GM12878 (cell line): Measurements from ENCODE around the gene TOR1B. TPM values are rescaled to one million over a fixed set of nuclear protein-coding genes. Genes with fewer than 3 reads are reported as not detected.
A peak's percentile ranks its signal among the peaks of the same experiment; 100 is the strongest.

ENCODE experiments used
- HDAC6 ChIP-seq: fragments of 200-600 bp; sonication (generic); IDR thresholded peaks from one replicate; pipeline ENCODE4 v1.8.0; 2017; ENCODE audit warnings: antibody characterized with exemption; ENCODE audit not compliant: unreplicated experiment
- JUND ChIP-seq: IDR thresholded peaks from 2 replicates; pipeline ENCODE4 v1.6.1; 2012; ENCODE audit warnings: low read depth, mild to moderate bottlenecking, low read length, improper control_type of control experiment, moderate library complexity
- PML ChIP-seq: IDR thresholded peaks from 2 replicates; pipeline ENCODE4 v1.6.1; 2012; ENCODE audit warnings: low read length, inconsistent platforms
- RCOR1 ChIP-seq: conservative IDR thresholded peaks from 2 replicates; pipeline ENCODE4 v1.6.1; 2012; ENCODE audit warnings: low read depth, low read length, improper control_type of control experiment
- SMAD1 ChIP-seq: fragments of 450-650 bp; IDR thresholded peaks from 2 replicates; pipeline ENCODE4 v1.6.1; 2018; ENCODE audit warnings: mild to moderate bottlenecking, low read depth; ENCODE audit not compliant: partially characterized antibody
- SUZ12 ChIP-seq: fragments of 200-600 bp; sonication (generic); IDR thresholded peaks from one replicate; pipeline ENCODE4 v1.6.1; 2018; ENCODE audit warnings: antibody characterized with exemption, mild to moderate bottlenecking; ENCODE audit not compliant: unreplicated experiment
- ZNF217 ChIP-seq: fragments of 450-650 bp; IDR thresholded peaks from 2 replicates; pipeline ENCODE4 v1.6.1; 2017; ENCODE audit warnings: antibody characterized with exemption, mild to moderate bottlenecking
- polyA plus RNA-seq, 11 experiments: library from polyadenylated mRNA; depleted of rRNA in 4 of 11; unstranded in 6 of 11; stranded (reverse) in 5 of 11; fragments of >200 nt; fragmentation: Nextera tagmentation in 4 of 11; fragmentation: Illumina TruSeq in 1 of 11; extraction: Ambion mirVana in 4 of 11; extraction: Trizol in 1 of 11; gene quantifications; 1 replicate in 1 of 11; 2 replicates in 10 of 11; pipeline versions ENCODE4 v1.2.1 to v1.2.3, GENCODE V29; 2011 to 2016; ENCODE audit warnings: inconsistent platforms in 2 of 11, missing spikeins in 2 of 11, low read depth in 1 of 11
- total RNA-seq, 4 experiments: library from RNA; depleted of rRNA in 3 of 4; stranded (reverse); fragments of >200 nt in 3 of 4; fragmentation: Illumina TruSeq in 1 of 4; extraction: Trizol in 1 of 4; gene quantifications; 2 replicates each; pipeline versions ENCODE4 v1.2.1 to v1.2.3, GENCODE V29; 2013 to 2021
- TF ChIP-seq, protein P1 (sequence below): fragments of 450-650 bp; conservative IDR thresholded peaks from 2 replicates; pipeline ENCODE4 v1.6.1; 2017; ENCODE audit warnings: mild to moderate bottlenecking, moderate library complexity
- TF ChIP-seq, protein P2 (sequence below): fragments of 450-650 bp; IDR thresholded peaks from 2 replicates; pipeline ENCODE4 v1.6.1; 2016; ENCODE audit warnings: mild to moderate bottlenecking
- TF ChIP-seq, protein P3 (sequence below): fragments of 450-650 bp; IDR thresholded peaks from 2 replicates; pipeline ENCODE4 v1.6.1; 2016; ENCODE audit warnings: mild to moderate bottlenecking, moderate library complexity, borderline replicate concordance
- TF ChIP-seq, protein P4 (sequence below): fragments of 150-350 bp; IDR thresholded peaks from 2 replicates; pipeline ENCODE4 v1.6.1; 2016; ENCODE audit warnings: low read depth, low read length
- TF ChIP-seq, protein P5 (sequence below): fragments of 450-650 bp; IDR thresholded peaks from 2 replicates; pipeline ENCODE4 v1.6.1; 2016; ENCODE audit warnings: mild to moderate bottlenecking
- TF ChIP-seq, protein P6 (sequence below): fragments of 450-650 bp; IDR thresholded peaks from 2 replicates; pipeline ENCODE4 v1.6.1; 2017; ENCODE audit warnings: mild to moderate bottlenecking, low read depth, inconsistent platforms; ENCODE audit not compliant: poor library complexity, severe bottlenecking

The TOR1B gene
- total and polyA plus RNA-seq, 10 of the 15 experiments (the other 5 are each of a cell fraction or from before 2014, with no cell fraction given), result 1.8 to 17.5 (median 9.9) TPM

DNA sequence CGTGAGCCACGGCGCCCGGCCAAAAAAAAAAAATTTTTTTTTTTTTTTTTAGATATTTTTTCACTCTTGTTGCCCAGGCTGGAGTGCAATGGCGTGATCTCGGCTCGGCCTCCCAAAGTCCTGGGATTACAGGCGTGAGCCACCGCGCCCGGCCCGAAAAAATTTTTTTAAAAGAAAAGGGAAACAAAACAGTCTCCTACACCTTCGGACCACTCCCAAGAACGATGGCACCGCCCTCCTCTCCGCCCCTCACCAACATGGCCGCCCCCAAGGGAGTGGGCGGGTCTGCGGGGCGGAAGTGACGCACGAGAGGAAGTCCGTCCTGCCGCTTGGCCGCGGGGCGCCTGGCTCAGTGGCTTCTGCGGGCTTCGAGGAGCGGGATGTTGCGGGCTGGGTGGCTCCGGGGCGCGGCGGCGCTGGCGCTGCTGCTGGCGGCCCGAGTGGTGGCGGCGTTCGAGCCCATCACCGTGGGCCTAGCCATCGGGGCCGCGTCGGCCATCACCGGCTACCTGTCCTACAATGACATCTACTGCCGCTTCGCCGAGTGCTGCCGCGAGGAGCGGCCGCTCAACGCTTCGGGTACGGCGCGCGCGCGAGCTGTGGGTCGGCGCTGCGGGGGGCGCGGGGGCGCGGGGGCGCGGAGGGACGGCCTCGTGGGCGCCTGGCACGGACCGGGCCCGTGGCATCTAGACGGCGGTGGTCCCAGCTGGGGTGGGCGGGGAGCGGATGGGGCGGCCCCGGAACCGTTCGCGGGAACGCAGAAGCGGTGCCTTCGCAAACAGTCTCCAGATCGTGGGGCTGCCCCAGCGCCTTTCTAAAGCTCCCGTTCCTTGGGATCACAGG, at the start of gene TOR1B (continued):
- TF ChIP-seq, protein P1, sequence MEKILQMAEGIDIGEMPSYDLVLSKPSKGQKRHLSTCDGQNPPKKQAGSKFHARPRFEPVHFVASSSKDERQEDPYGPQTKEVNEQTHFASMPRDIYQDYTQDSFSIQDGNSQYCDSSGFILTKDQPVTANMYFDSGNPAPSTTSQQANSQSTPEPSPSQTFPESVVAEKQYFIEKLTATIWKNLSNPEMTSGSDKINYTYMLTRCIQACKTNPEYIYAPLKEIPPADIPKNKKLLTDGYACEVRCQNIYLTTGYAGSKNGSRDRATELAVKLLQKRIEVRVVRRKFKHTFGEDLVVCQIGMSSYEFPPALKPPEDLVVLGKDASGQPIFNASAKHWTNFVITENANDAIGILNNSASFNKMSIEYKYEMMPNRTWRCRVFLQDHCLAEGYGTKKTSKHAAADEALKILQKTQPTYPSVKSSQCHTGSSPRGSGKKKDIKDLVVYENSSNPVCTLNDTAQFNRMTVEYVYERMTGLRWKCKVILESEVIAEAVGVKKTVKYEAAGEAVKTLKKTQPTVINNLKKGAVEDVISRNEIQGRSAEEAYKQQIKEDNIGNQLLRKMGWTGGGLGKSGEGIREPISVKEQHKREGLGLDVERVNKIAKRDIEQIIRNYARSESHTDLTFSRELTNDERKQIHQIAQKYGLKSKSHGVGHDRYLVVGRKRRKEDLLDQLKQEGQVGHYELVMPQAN, result peak; percentile 92
- no peak for TF ChIP-seq SUZ12
- TF ChIP-seq, protein P2, sequence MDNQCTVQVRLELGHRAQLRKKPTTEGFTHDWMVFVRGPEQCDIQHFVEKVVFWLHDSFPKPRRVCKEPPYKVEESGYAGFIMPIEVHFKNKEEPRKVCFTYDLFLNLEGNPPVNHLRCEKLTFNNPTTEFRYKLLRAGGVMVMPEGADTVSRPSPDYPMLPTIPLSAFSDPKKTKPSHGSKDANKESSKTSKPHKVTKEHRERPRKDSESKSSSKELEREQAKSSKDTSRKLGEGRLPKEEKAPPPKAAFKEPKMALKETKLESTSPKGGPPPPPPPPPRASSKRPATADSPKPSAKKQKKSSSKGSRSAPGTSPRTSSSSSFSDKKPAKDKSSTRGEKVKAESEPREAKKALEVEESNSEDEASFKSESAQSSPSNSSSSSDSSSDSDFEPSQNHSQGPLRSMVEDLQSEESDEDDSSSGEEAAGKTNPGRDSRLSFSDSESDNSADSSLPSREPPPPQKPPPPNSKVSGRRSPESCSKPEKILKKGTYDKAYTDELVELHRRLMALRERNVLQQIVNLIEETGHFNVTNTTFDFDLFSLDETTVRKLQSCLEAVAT, result no peak
- no peak for TF ChIP-seq PML
- TF ChIP-seq, protein P3, sequence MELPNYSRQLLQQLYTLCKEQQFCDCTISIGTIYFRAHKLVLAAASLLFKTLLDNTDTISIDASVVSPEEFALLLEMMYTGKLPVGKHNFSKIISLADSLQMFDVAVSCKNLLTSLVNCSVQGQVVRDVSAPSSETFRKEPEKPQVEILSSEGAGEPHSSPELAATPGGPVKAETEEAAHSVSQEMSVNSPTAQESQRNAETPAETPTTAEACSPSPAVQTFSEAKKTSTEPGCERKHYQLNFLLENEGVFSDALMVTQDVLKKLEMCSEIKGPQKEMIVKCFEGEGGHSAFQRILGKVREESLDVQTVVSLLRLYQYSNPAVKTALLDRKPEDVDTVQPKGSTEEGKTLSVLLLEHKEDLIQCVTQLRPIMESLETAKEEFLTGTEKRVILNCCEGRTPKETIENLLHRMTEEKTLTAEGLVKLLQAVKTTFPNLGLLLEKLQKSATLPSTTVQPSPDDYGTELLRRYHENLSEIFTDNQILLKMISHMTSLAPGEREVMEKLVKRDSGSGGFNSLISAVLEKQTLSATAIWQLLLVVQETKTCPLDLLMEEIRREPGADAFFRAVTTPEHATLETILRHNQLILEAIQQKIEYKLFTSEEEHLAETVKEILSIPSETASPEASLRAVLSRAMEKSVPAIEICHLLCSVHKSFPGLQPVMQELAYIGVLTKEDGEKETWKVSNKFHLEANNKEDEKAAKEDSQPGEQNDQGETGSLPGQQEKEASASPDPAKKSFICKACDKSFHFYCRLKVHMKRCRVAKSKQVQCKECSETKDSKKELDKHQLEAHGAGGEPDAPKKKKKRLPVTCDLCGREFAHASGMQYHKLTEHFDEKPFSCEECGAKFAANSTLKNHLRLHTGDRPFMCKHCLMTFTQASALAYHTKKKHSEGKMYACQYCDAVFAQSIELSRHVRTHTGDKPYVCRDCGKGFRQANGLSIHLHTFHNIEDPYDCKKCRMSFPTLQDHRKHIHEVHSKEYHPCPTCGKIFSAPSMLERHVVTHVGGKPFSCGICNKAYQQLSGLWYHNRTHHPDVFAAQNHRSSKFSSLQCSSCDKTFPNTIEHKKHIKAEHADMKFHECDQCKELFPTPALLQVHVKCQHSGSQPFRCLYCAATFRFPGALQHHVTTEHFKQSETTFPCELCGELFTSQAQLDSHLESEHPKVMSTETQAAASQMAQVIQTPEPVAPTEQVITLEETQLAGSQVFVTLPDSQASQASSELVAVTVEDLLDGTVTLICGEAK, result peak; percentile 90
- TF ChIP-seq RCOR1, result no peak
- TF ChIP-seq, protein P4, sequence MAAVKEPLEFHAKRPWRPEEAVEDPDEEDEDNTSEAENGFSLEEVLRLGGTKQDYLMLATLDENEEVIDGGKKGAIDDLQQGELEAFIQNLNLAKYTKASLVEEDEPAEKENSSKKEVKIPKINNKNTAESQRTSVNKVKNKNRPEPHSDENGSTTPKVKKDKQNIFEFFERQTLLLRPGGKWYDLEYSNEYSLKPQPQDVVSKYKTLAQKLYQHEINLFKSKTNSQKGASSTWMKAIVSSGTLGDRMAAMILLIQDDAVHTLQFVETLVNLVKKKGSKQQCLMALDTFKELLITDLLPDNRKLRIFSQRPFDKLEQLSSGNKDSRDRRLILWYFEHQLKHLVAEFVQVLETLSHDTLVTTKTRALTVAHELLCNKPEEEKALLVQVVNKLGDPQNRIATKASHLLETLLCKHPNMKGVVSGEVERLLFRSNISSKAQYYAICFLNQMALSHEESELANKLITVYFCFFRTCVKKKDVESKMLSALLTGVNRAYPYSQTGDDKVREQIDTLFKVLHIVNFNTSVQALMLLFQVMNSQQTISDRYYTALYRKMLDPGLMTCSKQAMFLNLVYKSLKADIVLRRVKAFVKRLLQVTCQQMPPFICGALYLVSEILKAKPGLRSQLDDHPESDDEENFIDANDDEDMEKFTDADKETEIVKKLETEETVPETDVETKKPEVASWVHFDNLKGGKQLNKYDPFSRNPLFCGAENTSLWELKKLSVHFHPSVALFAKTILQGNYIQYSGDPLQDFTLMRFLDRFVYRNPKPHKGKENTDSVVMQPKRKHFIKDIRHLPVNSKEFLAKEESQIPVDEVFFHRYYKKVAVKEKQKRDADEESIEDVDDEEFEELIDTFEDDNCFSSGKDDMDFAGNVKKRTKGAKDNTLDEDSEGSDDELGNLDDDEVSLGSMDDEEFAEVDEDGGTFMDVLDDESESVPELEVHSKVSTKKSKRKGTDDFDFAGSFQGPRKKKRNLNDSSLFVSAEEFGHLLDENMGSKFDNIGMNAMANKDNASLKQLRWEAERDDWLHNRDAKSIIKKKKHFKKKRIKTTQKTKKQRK, result no peak
- TF ChIP-seq SMAD1, result no peak
- no peak for TF ChIP-seq JUND
- TF ChIP-seq ZNF217, result no peak
- no peak for TF ChIP-seq HDAC6
- TF ChIP-seq, protein P5, sequence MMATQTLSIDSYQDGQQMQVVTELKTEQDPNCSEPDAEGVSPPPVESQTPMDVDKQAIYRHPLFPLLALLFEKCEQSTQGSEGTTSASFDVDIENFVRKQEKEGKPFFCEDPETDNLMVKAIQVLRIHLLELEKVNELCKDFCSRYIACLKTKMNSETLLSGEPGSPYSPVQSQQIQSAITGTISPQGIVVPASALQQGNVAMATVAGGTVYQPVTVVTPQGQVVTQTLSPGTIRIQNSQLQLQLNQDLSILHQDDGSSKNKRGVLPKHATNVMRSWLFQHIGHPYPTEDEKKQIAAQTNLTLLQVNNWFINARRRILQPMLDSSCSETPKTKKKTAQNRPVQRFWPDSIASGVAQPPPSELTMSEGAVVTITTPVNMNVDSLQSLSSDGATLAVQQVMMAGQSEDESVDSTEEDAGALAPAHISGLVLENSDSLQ, result 0 out of 2 replicates have a peak, but pooled peaks have one; percentile 9
- TF ChIP-seq, protein P6, sequence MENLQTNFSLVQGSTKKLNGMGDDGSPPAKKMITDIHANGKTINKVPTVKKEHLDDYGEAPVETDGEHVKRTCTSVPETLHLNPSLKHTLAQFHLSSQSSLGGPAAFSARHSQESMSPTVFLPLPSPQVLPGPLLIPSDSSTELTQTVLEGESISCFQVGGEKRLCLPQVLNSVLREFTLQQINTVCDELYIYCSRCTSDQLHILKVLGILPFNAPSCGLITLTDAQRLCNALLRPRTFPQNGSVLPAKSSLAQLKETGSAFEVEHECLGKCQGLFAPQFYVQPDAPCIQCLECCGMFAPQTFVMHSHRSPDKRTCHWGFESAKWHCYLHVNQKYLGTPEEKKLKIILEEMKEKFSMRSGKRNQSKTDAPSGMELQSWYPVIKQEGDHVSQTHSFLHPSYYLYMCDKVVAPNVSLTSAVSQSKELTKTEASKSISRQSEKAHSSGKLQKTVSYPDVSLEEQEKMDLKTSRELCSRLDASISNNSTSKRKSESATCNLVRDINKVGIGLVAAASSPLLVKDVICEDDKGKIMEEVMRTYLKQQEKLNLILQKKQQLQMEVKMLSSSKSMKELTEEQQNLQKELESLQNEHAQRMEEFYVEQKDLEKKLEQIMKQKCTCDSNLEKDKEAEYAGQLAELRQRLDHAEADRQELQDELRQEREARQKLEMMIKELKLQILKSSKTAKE, result no peak
